ENCODE results near the gene DCUN1D4.
A peak's percentile ranks its signal among the peaks of the same experiment; 100 is the strongest.

Gene DCUN1D4

GRCh38 chr4:51842554-51843308 lies at the start of gene DCUN1D4:
DCUN1D4 (plus strand) TSS chr4:51843153; CDS start chr4:51843243, 90 bp downstream.
- DNase-seq, result peak; percentile 100

GRCh38 chr4:51820443-51821234 lies 22.3 kb upstream of the DCUN1D4 start:
- DNase-seq, result no peak

GRCh38 chr4:51825341-51825740 lies 17.6 kb upstream of the DCUN1D4 start:
- no peak for DNase-seq

GRCh38 chr4:51830156-51830720 lies 12.7 kb upstream of the DCUN1D4 start:
- no peak for DNase-seq

- DNase-seq, result peak; percentile 79
Observed at GRCh38 chr4:51831133-51831532, 11.8 kb upstream of the DCUN1D4 start.

- no peak for DNase-seq
Observed at GRCh38 chr4:51833236-51833635, 9.7 kb upstream of the DCUN1D4 start.

GRCh38 chr4:51835079-51835478 lies 7.9 kb upstream of the DCUN1D4 start:
- DNase-seq, result no peak

GRCh38 chr4:51835855-51836254 lies 7.1 kb upstream of the DCUN1D4 start:
- DNase-seq, result no peak

GRCh38 chr4:51836549-51836948 lies 6.4 kb upstream of the DCUN1D4 start:
- no peak for DNase-seq

GRCh38 chr4:51840781-51841180 lies 2.2 kb upstream of the DCUN1D4 start:
- DNase-seq, result no peak

GRCh38 chr4:51842167-51842553 lies 793 bp upstream of the DCUN1D4 start:
- no peak for DNase-seq

GRCh38 chr4:51843309-51844152 lies 578 bp downstream of the DCUN1D4 start:
- DNase-seq, result peak; percentile 78

GRCh38 chr4:51844153-51845054 lies 1.5 kb downstream of the DCUN1D4 start:
- peak; percentile 98 for DNase-seq

- DNase-seq, result no peak
Observed at GRCh38 chr4:51845055-51845426, 2.1 kb downstream of the DCUN1D4 start.

- no peak for DNase-seq
Observed at GRCh38 chr4:51845711-51846110, 2.8 kb downstream of the DCUN1D4 start.

GRCh38 chr4:51849430-51849829 lies 6.5 kb downstream of the DCUN1D4 start:
- no peak for DNase-seq

GRCh38 chr4:51850294-51850693 lies 7.3 kb downstream of the DCUN1D4 start:
- no peak for DNase-seq

- DNase-seq, result peak; percentile 41
Observed at GRCh38 chr4:51851090-51851936, 8.4 kb downstream of the DCUN1D4 start.

- no peak for DNase-seq
Observed at GRCh38 chr4:51851937-51852290, 9.0 kb downstream of the DCUN1D4 start.

- DNase-seq, result peak; percentile 20
Observed at GRCh38 chr4:51853027-51853682, 10.2 kb downstream of the DCUN1D4 start.
